Stimulated activated CD4-positive, alpha-beta T cell treated with anti-CD3 and anti-CD28 coated beads, Interleukin-4, amount 100 ng/mL, for 1 hour (primary cell): Measurements from ENCODE around the gene TFAP2A.

ENCODE experiments used
- DNase-seq: peaks from one replicate; pipeline ENCODE4 v3.0.0-alpha.2; 2020

Gene TFAP2A

DNA sequence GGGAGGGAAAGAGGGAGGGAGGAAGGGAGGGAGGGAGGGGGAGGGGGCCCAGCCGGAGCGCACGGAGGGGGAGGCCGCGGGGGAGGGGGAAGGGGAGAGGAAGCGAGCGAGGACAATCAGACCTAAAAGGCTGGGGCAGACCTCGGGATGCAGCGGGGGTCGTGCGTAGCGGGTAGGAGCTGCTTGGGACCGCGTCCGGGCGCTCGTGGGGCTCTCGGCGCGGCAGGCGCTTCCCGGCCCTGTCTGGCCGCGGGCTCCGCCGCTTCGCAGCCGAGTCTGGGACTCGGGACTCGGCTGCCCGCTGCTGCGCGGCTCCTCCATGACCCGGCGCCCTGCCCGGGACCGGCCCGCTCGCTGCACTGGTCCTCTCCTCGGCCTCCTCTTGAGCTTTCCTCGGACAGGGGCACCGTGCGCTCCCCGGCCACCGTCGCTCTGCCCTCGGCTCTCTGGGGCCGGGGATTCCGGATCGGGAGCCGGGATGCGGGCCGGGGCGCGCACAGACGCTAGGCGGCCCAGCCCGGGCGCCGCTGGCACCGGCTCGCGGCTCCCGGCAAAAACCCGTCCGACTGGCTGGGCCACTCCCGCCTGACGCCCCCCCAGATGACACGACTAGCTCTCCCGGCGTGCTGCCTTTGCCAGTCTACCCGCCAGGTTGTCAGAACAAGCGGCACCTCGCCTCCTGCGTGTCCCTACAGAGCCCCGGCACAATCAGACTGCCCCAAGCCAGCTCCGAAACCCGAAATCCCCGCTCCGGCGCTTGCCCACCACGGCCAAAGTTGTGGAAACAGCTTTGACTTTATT is 2.2 kb downstream of the TFAP2A start:
- DNase-seq = no peak

DNA sequence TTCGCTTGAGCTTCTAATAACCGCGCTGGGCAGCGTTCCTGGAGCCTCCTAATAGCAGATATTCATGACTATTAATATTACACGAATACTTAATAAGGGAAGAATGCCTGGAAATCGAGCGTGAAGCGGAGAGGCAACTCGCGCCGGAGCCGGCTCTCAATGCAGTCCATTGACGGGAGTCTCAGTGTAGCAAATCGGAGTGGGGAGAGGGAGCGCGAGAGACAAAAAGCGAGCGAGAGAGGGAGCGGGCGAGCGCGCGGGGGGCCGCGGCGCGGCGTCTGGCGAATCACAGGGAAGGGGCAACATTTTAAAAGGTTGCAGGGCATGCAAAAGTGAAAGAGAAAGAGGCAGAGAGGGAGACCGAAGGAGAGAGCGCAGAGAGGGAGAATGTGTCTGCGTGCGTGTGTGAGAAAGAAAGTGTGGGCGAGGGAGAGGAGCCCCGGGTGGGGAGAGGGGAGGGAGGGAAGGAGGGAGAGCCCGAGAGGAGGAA is 2.9 kb downstream of the TFAP2A start:
- peak; percentile 35 for DNase-seq

GRCh38 chr6:10411131-10411970 is 3.5 kb downstream of the TFAP2A start:
- DNase-seq = no peak

DNA sequence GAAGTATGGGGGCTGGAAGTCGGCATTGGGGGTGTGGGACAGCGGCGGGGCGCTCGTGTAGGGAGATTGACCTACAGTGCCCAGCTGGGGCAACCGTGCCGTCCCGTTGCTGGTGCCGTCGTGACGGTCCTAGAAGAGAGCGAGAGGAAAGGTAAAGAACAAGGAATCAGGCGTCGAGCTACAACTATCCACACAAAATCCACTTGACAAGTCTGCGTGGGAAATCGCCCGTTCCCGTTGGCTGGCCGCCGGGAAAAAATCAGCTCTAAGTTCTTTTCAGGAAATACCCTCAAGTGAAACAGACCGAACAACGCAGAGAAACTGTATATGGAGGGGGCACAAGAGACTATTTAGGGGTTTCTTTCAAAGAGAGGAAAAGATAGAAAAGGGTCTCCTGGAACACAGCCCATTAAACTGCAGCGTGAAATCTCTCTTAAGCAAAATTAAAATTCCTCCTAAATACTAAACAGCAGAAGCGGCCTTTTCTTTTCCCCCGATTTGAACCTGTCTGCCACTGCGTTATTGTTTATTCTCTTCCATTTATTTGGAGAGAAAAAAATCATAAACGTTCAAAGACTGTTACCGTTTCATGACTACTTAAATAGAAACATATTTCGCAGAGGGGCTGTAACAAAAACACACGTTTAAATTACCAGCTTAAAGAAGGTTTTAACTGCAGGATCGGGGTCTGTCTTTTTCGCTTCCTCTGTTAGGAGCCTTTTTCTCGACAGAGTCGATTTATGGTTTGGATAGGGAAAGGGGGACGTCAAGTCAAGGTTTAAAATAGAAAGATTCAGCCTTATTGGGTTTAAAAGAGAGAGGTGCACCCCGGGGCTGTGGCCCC is 4.4 kb downstream of the TFAP2A start:
- no peak for DNase-seq

- DNase-seq = no peak
Measured at GRCh38 chr6:10409731-10410206, 5.1 kb downstream of the TFAP2A start.

GRCh38 chr6:10409233-10409721 is 5.6 kb downstream of the TFAP2A start:
- no peak for DNase-seq

DNA sequence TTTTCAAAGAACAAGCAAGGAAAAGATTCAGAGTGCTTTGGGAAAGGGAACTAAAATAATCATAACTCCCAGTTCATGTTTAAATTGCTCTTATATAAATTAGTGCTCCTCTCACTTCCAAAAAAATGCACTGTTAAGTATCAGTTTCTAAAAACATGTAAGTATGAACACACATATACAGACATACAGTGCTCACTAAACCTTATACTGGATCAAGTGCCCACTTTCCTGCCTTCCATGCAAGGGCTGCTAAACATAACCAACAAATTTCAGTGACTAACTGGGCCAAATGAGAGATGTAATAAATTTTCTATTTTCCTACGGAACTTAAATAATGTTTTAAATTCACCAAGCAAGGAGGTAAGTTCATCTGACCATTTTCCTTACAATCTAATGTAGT is 6.4 kb downstream of the TFAP2A start:
- no peak for DNase-seq

DNA sequence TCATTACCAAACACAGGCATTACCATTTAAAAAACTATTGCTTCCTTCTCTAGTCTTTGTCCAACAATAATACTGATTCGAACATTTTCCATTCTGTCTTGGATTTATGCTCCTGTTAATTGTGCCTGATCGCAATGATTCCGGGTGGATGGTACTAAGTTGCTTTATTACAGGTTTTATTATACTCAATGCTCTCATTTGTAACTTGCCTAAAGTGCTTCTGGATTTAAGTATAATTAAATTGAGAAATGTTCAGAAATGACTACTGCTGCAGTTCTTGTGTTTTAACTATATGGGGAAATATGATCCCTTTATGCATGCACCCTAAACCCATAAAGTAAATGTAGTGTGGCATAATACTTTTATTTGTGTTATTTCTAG is 7.2 kb downstream of the TFAP2A start:
- DNase-seq = no peak

DNA sequence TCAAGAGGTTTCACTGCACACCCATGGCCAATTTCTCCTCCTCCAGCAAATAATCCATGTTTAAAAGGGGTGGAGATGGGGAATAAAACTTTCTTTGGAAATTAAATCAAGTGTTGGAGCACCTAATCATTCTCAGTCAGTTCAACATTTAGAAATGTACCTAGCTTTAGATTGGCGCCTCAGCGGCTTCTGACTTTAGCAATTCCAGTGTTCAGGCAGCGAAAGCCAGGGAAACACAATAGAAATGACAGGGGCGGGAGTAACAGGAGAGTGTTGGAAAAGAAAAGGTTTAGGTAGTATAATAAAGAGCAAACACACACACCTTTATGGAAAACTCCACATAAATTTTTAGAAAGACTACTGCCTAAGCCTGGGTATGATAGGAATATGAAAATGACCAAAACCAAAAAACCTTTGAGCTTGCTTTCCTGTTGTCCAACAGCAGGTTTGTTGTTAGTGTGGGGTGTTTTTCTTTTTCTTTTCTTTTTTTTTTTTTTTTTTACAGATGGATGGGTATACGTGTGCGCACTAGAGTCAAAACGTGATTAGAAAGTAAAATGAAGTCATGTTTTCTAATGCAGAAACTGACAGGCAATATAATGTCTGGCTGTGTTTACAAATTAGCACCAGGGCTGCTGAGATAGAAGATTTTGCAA is 7.7 kb downstream of the TFAP2A start:
- no peak for DNase-seq

DNA sequence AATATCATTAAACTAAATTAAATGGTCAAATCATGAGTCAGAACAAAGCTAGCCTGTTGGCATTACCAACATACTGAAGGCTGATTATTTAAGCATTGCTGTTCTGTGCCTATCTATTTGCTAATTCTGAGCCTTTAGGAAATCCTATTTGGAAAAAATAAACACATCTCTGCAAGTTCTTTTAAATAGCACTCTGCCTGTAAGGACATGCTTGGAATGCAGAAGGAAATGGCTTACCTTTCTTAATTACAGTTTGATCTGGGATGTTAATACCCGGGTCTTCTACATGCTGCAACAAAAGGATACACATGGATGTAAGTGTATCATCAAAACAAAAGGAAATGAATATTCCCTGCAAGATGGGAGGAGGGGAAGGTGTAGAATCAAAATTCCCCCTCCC is 8.3 kb downstream of the TFAP2A start:
- no peak for DNase-seq

DNA sequence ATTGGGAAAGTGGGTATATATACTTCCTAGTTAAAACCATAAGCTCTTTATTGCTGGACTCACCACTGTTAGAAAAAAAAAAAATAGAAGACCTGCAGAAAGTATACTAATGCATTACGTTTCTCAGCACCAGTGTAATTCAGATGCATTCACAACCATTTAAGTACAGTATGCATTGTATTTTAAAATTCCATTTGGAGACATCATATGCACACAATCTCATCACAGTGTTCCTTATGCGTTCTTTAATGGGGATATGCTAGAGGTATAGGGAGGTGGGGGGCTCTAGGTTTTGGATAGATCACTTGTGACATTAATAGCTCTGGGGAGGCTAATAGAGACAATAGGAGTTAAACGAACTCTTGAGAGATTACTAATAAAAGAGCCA is 9.4 kb downstream of the TFAP2A start:
- no peak for DNase-seq

DNA sequence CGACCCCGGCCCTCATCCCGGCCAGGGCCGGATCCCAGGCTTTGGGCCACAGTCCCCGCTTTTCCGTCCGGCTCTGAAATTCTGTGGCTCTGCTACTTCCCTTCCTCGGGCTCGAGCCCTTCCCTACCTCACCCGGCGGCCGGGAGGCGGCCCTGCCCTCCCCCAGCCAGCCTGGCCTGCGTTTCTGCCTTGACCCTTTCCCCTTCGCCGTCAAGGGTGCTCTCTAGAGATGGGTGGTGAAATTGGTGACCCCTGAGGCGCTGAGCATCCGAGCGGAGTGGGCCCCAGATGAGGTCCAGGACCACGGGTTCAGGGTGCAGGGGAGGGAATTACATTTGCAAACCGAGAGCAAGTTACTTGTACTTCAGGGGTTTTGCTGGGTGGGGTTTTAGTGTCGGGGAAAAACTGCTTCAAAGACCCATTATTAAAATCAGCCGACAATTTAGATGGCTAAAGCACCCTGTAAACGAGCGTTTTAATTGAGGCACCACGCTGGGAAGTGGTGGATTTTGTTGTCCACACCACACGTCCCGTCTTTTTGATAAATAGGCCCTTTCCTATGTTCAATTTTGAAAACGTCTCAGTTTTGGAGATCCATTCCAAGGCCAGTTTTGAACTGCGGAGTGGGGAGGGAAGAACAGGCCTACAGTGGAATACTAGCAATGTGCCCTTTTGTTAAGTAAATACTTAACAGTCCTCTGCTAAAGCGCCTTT is 9.9 kb downstream of the TFAP2A start:
- no peak for DNase-seq

- DNase-seq = peak; percentile 81
Measured at GRCh38 chr6:10404107-10404798, 10.6 kb downstream of the TFAP2A start.

DNA sequence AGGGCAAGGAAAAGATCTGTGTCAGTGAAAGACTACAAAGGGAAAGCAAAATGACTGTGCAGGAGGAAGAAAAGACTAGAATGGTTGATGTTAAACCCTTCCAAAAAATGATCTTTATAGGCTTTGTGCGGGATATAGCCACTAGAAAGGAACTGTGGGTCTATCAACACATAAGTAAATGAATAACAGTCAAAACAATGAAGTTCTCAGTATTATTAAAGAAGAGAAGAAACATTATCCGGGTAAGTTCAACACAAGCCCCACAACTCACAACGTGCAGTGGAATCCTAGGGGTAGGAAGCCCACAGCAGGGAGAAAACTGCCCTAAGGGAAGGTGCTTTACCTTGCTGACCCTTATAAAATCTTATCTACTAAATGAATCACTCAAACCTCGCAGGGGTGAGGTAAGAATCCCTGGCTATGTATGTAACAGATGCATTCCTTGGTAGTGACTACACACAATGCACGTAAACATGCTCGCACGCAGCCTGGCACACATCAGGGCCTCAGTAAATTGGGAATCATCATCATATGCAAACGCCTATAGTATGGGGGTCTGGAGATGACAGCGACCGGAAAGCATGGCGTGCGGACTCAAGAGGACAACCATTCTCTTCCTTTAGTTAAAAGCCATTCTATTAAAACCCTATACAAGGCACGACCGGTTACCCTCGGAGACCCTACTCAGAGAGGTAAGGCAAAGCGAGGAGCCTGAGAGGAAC is 11.3 kb downstream of the TFAP2A start:
- DNase-seq = no peak

DNA sequence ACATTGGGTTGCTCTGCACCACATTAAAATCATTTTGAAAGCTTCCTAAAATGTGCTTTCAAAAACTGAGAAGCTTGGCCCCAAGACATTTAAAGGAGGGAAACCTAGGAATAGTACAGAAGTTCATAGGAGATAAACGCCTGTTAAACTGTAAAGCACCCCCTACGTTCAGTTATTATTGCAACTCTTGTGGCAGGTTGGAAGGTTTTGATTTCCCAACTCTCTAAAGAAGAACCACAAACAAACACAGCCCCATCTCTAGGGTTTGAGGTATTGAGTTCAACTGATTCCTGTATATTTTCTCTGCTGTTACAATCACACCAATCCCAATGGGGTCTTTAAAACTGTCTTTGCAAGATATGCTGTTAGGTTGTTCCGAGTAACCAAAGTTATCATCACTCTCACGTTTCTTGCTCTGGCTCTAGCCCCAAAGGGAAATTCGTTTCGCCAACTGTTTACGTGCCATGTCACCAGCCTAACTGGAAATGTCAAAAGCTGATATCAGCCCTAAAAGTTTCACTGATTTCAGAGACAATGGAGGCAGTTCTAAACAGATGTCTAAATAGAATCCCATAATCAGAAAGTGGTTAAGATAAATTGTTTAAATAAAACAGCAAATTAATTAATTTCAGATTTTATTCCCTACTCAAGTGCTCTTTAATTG is 12.1 kb downstream of the TFAP2A start:
- DNase-seq = no peak

GRCh38 chr6:10401632-10402223 is 13.1 kb downstream of the TFAP2A start:
- no peak for DNase-seq

DNA sequence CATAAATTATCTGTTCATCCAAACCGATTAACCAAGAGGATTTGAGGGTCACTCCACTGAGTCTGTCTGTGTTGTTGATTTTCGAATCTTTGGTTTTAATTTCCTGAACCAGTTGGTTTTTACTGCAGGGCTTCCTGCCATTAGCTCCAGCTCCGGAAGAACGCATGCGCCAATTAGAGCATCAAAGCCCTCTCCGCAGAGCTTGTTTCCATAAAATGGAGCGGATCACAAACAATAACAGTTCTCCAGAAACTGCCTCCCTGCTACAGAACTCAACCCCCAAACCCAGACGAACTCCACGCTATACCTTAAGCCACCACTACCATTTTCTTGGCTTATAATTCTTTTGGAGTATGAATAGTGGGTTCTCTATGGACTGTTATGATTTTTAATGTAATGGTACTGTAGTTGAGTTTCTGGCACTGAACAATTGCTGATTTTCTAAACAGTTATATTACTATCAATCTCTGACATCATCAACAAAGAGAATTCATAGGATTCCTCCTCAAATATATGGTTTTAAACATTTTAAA is 13.8 kb downstream of the TFAP2A start:
- no peak for DNase-seq

DNA sequence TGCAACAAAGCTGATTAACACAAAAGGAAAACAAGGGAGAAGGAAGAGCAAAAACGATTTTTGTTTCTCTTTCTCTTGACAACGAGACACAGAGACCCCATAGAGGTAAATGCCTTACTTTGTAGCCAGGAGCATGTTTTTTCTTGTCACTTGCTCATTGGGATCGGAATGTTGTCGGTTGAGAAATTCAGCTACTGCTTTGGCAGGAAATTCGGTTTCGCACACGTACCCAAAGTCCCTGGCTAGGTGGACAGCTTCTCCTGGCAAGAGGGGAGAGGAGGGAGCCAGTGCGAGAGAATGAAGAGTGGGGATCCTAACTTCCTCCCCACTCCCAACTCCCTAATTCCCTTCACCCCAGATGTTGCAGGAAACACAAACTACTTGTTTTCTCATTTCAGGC is 14.5 kb downstream of the TFAP2A start:
- DNase-seq = no peak

- DNase-seq = no peak
Measured at GRCh38 chr6:10399451-10399850, 15.4 kb downstream of the TFAP2A start.
